NCI-H187 treated with DMSO at 0.1 percent for 48 hours (cell line): Measurements from ENCODE around the gene NDUFS5.
"Not testable (repeated sequence)": the region's sequence is repeated elsewhere in the genome, so short reads cannot be mapped to it uniquely, and the experiment has no call there.

Experiments
- DNase-seq: peaks from one replicate; lab custom pipeline; 2025; lab: John Stamatoyannopoulos, UW

NDUFS5 gene

GRCh38 chr1:39016604-39017171 is 9.5 kb upstream of the NDUFS5 start:
- no peak for DNase-seq

- no peak for DNase-seq
These were observed 8.9 kb upstream of the NDUFS5 start for GRCh38 chr1:39017266-39017665.

- DNase-seq: not testable (repeated sequence)
These were observed 5.7 kb upstream of the NDUFS5 start for GRCh38 chr1:39020494-39020893.

GRCh38 chr1:39021426-39021825 is 4.7 kb upstream of the NDUFS5 start:
- DNase-seq: no peak

GRCh38 chr1:39023140-39023539 is 3.0 kb upstream of the NDUFS5 start:
- no peak for DNase-seq

GRCh38 chr1:39026866-39027507 is 837 bp downstream of the NDUFS5 start:
- DNase-seq: no peak

GRCh38 chr1:39034114-39034654 is 8.0 kb downstream of the NDUFS5 start:
- no peak for DNase-seq

- no peak for DNase-seq
These were observed 10.5 kb downstream of the NDUFS5 start for GRCh38 chr1:39036678-39037077.

GRCh38 chr1:39043513-39043912 is 17.4 kb downstream of the NDUFS5 start:
- DNase-seq: no peak

- DNase-seq: no peak
These were observed 18.6 kb downstream of the NDUFS5 start for GRCh38 chr1:39044762-39045161.

GRCh38 chr1:39045231-39045630 is 19.1 kb downstream of the NDUFS5 start:
- DNase-seq: no peak

- no peak for DNase-seq
These were observed 20.6 kb downstream of the NDUFS5 start for GRCh38 chr1:39046613-39047210.

GRCh38 chr1:39047374-39048229 is 21.5 kb downstream of the NDUFS5 start:
- no peak for DNase-seq

- no peak for DNase-seq
These were observed 22.7 kb downstream of the NDUFS5 start for GRCh38 chr1:39048745-39049370.

- DNase-seq: no peak
These were observed 23.9 kb downstream of the NDUFS5 start for GRCh38 chr1:39050001-39050400.

- DNase-seq: not testable (repeated sequence)
These were observed 25.2 kb downstream of the NDUFS5 start for GRCh38 chr1:39051193-39051850.

- no peak for DNase-seq
These were observed 25.8 kb downstream of the NDUFS5 start for GRCh38 chr1:39051956-39052355.

- DNase-seq: not testable (repeated sequence)
These were observed 29.1 kb downstream of the NDUFS5 start for GRCh38 chr1:39055213-39055710.

- DNase-seq: not testable (repeated sequence)
These were observed 35.4 kb downstream of the NDUFS5 start for GRCh38 chr1:39061516-39061915.

GRCh38 chr1:39061951-39062350 is 35.8 kb downstream of the NDUFS5 start:
- no peak for DNase-seq

GRCh38 chr1:39063191-39063590 is 37.0 kb downstream of the NDUFS5 start:
- DNase-seq: no peak
